ENCODE data around the gene FBN1. TPM values are rescaled to one million over a fixed set of nuclear protein-coding genes. Genes with fewer than 3 reads are reported as not detected.

The FBN1 gene
- total and polyA plus RNA-seq, 2 donors (not counting 3 experiments of a cell fraction or from before 2014, with no cell fraction given) = 107 to 111 TPM

DNA sequence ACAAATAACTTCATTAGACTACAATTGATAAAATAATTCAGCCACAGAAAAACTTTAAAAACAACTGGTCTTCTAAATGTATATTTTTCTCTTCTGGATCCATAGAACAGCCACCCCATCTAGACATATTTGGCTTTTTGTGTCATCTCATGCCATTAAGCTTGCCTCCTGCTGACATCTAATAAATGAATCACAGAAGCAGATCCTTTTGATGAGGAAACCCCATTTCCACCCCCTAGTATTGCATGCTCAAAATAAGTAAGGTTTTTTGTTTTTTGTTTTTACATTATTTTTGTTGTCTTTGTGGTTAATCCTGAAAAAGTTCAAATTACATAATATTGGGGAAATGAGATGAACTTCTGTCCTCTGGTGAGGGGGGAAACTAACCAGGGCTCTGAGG, 219.5 kb downstream of the FBN1 start:
- no peaks in the 10 kb centered on the region for H3K79me2 ChIP-seq (ENCODE audit: control insufficient read depth, insufficient read depth, low read length)
- H3K27me3 ChIP-seq (ENCODE audit: control insufficient read depth in 2 of 2, insufficient read depth in 2 of 2, low read length in 2 of 2) = no peaks in the 10 kb centered on the region
- no peaks in the 10 kb centered on the region for H3K9me3 ChIP-seq (replicated peaks; ENCODE audit: control insufficient read depth, insufficient read depth, low read length)
- POLR2A ChIA-PET = no interaction called here
- CTCF ChIA-PET = interaction anchor here (0.9 to 2.7 kb wide), 4 partner anchors 11 to 69 kb away, joined by 3 to 9 read pairs (median 4); no protein-coding TSS in a partner anchor
- FAIRE-seq (no peak), DNase-seq (ENCODE audit: low read depth, low spot score) (no peak)
- no peak overlapping the region for H3K27ac ChIP-seq (ENCODE audit: insufficient read depth, low read depth, low read length)
- no peaks in the 10 kb centered on the region for H4K20me1 ChIP-seq (replicated peaks; ENCODE audit: control insufficient read depth, extremely low read depth, insufficient read depth, low read length)
- TF ChIP-seq JUN (IDR thresholded peaks at IDR 0.05; ENCODE audit: borderline replicate concordance, insufficient read depth, insufficient read length, low read depth) (no peak), EZH2 (IDR thresholded peaks at IDR 0.05; ENCODE audit: borderline replicate concordance, low read depth, low read length, severe bottlenecking) (no peak)
- dilution Hi-C loops (cut with MboI; ENCODE audit: extremely low pct_ligation_motif_present, low sequenced_read_pairs) = no loop called here
- peaks cover 10 to 23% of the 10 kb centered on the region in 2 experiments for H3K36me3 ChIP-seq (ENCODE audit: control insufficient read depth in 2 of 2, extremely low read depth in 1 of 2, insufficient read depth in 2 of 2, low read length in 2 of 2)
- H3K4me3 ChIP-seq (replicated peaks in 1 of 3; ENCODE audit: insufficient read depth in 1 of 3, low read depth in 1 of 3, low read length in 3 of 3) = no peak overlapping the region
- intact Hi-C loops (cut with micrococcal nuclease) = no loop called here
- H2AFZ ChIP-seq (ENCODE audit: low read depth, low read length) = no peak overlapping the region
- H3K9ac ChIP-seq (replicated peaks; ENCODE audit: extremely low read depth, insufficient read depth, low read length) = no peak overlapping the region
- H3K4me1 ChIP-seq (ENCODE audit: control insufficient read depth, extremely low read depth, insufficient read depth, low read length) = peaks cover 10% of the 10 kb centered on the region
- BruUV-seq (replicated peaks) = no TSS peak
- no peaks in the 10 kb centered on the region for H3K9me1 ChIP-seq (replicated peaks; ENCODE audit: control insufficient read depth, extremely low read depth, insufficient read depth, low read length)
- no peak overlapping the region for H3K4me2 ChIP-seq (ENCODE audit: insufficient read depth, low read length)

DNA sequence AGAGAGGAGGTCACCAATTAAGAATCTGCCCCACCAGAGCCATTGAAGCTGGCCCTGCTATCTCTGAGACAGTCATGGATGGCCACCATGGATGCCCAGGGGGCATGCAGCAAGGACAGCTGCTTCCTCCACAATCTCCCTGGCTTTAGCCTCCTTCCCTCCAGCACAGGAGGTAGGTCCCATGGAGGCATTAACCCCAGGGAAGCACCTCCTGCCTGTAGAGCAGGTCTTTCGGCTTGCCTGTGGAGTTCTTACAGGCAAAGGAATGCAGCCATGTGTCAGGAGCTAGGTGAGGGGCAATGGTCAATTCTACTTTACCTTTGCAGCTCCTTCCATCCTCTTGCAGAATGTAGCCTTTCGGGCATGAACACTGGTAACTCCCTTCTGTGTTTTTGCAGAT, 220.5 kb downstream of the FBN1 start:
- no peaks in the 10 kb centered on the region for H4K20me1 ChIP-seq (replicated peaks; ENCODE audit: control insufficient read depth, extremely low read depth, insufficient read depth, low read length)
- no peaks in the 10 kb centered on the region for H3K79me2 ChIP-seq (ENCODE audit: control insufficient read depth, insufficient read depth, low read length)
- DNase-seq (ENCODE audit: low read depth, low spot score) = no peak
- FAIRE-seq = no peak
- H2AFZ ChIP-seq (ENCODE audit: low read depth, low read length) = no peak overlapping the region
- H3K36me3 ChIP-seq (ENCODE audit: control insufficient read depth in 2 of 2, extremely low read depth in 1 of 2, insufficient read depth in 2 of 2, low read length in 2 of 2) = peaks cover 13 to 18% of the 10 kb centered on the region in 2 experiments
- H3K9me1 ChIP-seq (replicated peaks; ENCODE audit: control insufficient read depth, extremely low read depth, insufficient read depth, low read length) = no peaks in the 10 kb centered on the region
- BruUV-seq (replicated peaks) = no TSS peak
- H3K4me2 ChIP-seq (ENCODE audit: insufficient read depth, low read length) = no peak overlapping the region
- peaks cover 10% of the 10 kb centered on the region for H3K4me1 ChIP-seq (ENCODE audit: control insufficient read depth, extremely low read depth, insufficient read depth, low read length)
- TF ChIP-seq, protein P1, sequence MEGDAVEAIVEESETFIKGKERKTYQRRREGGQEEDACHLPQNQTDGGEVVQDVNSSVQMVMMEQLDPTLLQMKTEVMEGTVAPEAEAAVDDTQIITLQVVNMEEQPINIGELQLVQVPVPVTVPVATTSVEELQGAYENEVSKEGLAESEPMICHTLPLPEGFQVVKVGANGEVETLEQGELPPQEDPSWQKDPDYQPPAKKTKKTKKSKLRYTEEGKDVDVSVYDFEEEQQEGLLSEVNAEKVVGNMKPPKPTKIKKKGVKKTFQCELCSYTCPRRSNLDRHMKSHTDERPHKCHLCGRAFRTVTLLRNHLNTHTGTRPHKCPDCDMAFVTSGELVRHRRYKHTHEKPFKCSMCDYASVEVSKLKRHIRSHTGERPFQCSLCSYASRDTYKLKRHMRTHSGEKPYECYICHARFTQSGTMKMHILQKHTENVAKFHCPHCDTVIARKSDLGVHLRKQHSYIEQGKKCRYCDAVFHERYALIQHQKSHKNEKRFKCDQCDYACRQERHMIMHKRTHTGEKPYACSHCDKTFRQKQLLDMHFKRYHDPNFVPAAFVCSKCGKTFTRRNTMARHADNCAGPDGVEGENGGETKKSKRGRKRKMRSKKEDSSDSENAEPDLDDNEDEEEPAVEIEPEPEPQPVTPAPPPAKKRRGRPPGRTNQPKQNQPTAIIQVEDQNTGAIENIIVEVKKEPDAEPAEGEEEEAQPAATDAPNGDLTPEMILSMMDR (IDR thresholded peaks at IDR 0.05; ENCODE audit: extremely low read depth in 1 of 2, insufficient read depth in 1 of 2, low read depth in 1 of 2, low read length in 2 of 2) = no peak
- TF ChIP-seq POLR2AphosphoS5 (IDR thresholded peaks at IDR 0.05; ENCODE audit: insufficient read depth, low read depth, low read length) = no peak
- POLR2A ChIA-PET = no interaction called here
- no peak overlapping the region for H3K27ac ChIP-seq (ENCODE audit: insufficient read depth, low read depth, low read length)
- dilution Hi-C loops (cut with MboI; ENCODE audit: extremely low pct_ligation_motif_present, low sequenced_read_pairs) (no loop called here), intact Hi-C loops (cut with micrococcal nuclease) (no loop called here)
- H3K4me3 ChIP-seq (replicated peaks in 1 of 3; ENCODE audit: insufficient read depth in 1 of 3, low read depth in 1 of 3, low read length in 3 of 3) = no peak overlapping the region
- CTCF ChIA-PET = interaction anchor here (0.9 to 2.7 kb wide), 5 partner anchors 10 to 66 kb away, joined by 3 to 9 read pairs (median 4); no protein-coding TSS in a partner anchor
- no peaks in the 10 kb centered on the region for H3K27me3 ChIP-seq (ENCODE audit: control insufficient read depth in 2 of 2, insufficient read depth in 2 of 2, low read length in 2 of 2)
- H3K9ac ChIP-seq (replicated peaks; ENCODE audit: extremely low read depth, insufficient read depth, low read length) = no peak overlapping the region
- no peaks in the 10 kb centered on the region for H3K9me3 ChIP-seq (replicated peaks; ENCODE audit: control insufficient read depth, insufficient read depth, low read length)

Measured in endothelial cell of umbilical vein (primary cell).